ENCODE results near the gene PACS1. TPM values are rescaled to one million over a fixed set of nuclear protein-coding genes. Genes with fewer than 3 reads are reported as not detected.

Gene PACS1
- total RNA-seq, 1 experiment from 2014 or later = 91.8 TPM

DNA sequence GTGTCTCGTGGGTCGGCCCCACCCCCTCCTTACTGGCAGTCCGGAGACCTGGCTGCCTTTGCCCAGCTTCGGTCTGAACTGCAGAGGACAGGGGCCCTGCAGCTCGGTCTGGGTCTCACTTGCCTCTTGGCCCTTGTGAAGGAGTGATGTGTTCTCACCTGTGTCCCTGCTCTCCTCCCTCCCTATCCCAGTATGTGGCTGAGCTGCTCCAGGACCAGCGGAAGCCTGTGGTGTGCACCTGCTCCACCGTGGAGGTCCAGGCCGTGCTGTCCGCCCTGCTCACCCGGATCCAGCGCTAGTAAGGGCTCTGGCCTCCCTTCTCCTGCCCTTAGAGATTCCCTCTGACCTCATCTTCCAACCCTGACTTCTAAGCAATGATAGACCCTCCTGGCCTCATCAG is 162.7 kb downstream of the PACS1 start:
- no peaks in the 10 kb centered on the region for H3K9me3 ChIP-seq (ENCODE audit: control insufficient read depth, insufficient read depth, low read depth, low read length)
- H3K4me1 ChIP-seq (ENCODE audit: control insufficient read depth, insufficient read depth, low read length) = no peaks in the 10 kb centered on the region
- POLR2A ChIA-PET = no interaction called here
- TF ChIP-seq TCF7L2 (IDR thresholded peaks at IDR 0.05; ENCODE audit: low read depth, low read length) (no peak), SIN3A (IDR thresholded peaks at IDR 0.05; ENCODE audit: borderline replicate concordance, insufficient read depth, low read depth, low read length) (no peak), POLR2AphosphoS5 (IDR thresholded peaks at IDR 0.05; ENCODE audit: low read depth, low read length) (no peak)
- TF ChIP-seq, protein P1, sequence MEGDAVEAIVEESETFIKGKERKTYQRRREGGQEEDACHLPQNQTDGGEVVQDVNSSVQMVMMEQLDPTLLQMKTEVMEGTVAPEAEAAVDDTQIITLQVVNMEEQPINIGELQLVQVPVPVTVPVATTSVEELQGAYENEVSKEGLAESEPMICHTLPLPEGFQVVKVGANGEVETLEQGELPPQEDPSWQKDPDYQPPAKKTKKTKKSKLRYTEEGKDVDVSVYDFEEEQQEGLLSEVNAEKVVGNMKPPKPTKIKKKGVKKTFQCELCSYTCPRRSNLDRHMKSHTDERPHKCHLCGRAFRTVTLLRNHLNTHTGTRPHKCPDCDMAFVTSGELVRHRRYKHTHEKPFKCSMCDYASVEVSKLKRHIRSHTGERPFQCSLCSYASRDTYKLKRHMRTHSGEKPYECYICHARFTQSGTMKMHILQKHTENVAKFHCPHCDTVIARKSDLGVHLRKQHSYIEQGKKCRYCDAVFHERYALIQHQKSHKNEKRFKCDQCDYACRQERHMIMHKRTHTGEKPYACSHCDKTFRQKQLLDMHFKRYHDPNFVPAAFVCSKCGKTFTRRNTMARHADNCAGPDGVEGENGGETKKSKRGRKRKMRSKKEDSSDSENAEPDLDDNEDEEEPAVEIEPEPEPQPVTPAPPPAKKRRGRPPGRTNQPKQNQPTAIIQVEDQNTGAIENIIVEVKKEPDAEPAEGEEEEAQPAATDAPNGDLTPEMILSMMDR (IDR thresholded peaks at IDR 0.05) = no peak
- TF ChIP-seq, protein P2, sequence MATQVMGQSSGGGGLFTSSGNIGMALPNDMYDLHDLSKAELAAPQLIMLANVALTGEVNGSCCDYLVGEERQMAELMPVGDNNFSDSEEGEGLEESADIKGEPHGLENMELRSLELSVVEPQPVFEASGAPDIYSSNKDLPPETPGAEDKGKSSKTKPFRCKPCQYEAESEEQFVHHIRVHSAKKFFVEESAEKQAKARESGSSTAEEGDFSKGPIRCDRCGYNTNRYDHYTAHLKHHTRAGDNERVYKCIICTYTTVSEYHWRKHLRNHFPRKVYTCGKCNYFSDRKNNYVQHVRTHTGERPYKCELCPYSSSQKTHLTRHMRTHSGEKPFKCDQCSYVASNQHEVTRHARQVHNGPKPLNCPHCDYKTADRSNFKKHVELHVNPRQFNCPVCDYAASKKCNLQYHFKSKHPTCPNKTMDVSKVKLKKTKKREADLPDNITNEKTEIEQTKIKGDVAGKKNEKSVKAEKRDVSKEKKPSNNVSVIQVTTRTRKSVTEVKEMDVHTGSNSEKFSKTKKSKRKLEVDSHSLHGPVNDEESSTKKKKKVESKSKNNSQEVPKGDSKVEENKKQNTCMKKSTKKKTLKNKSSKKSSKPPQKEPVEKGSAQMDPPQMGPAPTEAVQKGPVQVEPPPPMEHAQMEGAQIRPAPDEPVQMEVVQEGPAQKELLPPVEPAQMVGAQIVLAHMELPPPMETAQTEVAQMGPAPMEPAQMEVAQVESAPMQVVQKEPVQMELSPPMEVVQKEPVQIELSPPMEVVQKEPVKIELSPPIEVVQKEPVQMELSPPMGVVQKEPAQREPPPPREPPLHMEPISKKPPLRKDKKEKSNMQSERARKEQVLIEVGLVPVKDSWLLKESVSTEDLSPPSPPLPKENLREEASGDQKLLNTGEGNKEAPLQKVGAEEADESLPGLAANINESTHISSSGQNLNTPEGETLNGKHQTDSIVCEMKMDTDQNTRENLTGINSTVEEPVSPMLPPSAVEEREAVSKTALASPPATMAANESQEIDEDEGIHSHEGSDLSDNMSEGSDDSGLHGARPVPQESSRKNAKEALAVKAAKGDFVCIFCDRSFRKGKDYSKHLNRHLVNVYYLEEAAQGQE (IDR thresholded peaks at IDR 0.05; ENCODE audit: insufficient read depth in 1 of 2, low read depth in 2 of 2, low read length in 1 of 2) = no peak
- no peak overlapping the region for H3K4me3 ChIP-seq (ENCODE audit: low read depth in 2 of 2, low read length in 2 of 2)
- no peaks in the 10 kb centered on the region for H3K27me3 ChIP-seq (ENCODE audit: control insufficient read depth, insufficient read depth, low read length)
- DNase-seq (ENCODE audit: low read depth, low spot score) (no peak), ATAC-seq (no peak)
- intact Hi-C loops (cut with micrococcal nuclease; ENCODE audit: unreplicated experiment) (no loop called here), in situ Hi-C loops (cut with HindIII; ENCODE audit: low pct_unique_long_range_greater_than_20kb, low sequenced_read_pairs) (no loop called here)
- CTCF ChIA-PET = no interaction called here
- no peaks in the 10 kb centered on the region for H3K36me3 ChIP-seq (ENCODE audit: control insufficient read depth, insufficient read depth, low read length)
- BruUV-seq (replicated peaks) = no TSS peak
- H3K27ac ChIP-seq (ENCODE audit: low read length) = no peak overlapping the region

DNA sequence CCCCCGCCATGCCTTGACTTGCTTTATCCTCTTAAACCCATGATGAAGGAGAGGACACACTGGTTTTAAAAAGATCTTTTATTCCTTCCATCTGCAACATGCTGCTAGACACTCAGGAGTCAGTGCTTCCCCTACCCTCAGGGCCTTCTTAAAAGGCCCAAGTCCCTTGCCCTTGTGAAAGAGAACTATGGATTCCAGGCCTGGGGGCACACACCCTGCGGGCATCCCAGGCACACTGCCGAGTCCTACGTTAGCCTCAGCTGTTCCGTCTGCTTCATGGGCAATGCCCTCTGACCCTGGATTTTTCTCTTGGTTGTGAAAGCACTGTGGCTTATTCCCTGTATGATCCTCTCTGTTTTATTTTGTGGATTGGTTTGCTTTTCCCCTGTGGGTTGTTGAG is 163.2 kb downstream of the PACS1 start:
- in situ Hi-C loops (cut with HindIII; ENCODE audit: low pct_unique_long_range_greater_than_20kb, low sequenced_read_pairs) = no loop called here
- no TSS peak for BruUV-seq (replicated peaks)
- no peaks in the 10 kb centered on the region for H3K27me3 ChIP-seq (ENCODE audit: control insufficient read depth, insufficient read depth, low read length)
- CTCF ChIA-PET = no interaction called here
- no peak for ATAC-seq
- H3K4me1 ChIP-seq (ENCODE audit: control insufficient read depth, insufficient read depth, low read length) = no peaks in the 10 kb centered on the region
- H3K27ac ChIP-seq (ENCODE audit: low read length) = no peak overlapping the region
- intact Hi-C loops (cut with micrococcal nuclease; ENCODE audit: unreplicated experiment) = no loop called here
- POLR2A ChIA-PET = no interaction called here
- DNase-seq (ENCODE audit: low read depth, low spot score) = no peak
- H3K4me3 ChIP-seq (ENCODE audit: low read depth in 2 of 2, low read length in 2 of 2) = no peak overlapping the region
- TF ChIP-seq TCF7L2 (IDR thresholded peaks at IDR 0.05; ENCODE audit: low read depth, low read length) (no peak), POLR2AphosphoS5 (IDR thresholded peaks at IDR 0.05; ENCODE audit: low read depth, low read length) (no peak), SIN3A (IDR thresholded peaks at IDR 0.05; ENCODE audit: borderline replicate concordance, insufficient read depth, low read depth, low read length) (no peak)
- TF ChIP-seq, protein P1 (IDR thresholded peaks at IDR 0.05) = no peak
- TF ChIP-seq, protein P2 (IDR thresholded peaks at IDR 0.05; ENCODE audit: insufficient read depth in 1 of 2, low read depth in 2 of 2, low read length in 1 of 2) = no peak
- H3K9me3 ChIP-seq (ENCODE audit: control insufficient read depth, insufficient read depth, low read depth, low read length) = no peaks in the 10 kb centered on the region
- H3K36me3 ChIP-seq (ENCODE audit: control insufficient read depth, insufficient read depth, low read length) = no peaks in the 10 kb centered on the region

Measured in Panc1 (cell line).